ENCODE data around the gene NRIP3.
A peak's percentile ranks its signal among the peaks of the same experiment; 100 is the strongest.

The NRIP3 gene

GRCh38 chr11:9003573-9004182 lies at the start of gene NRIP3:
Gene NRIP3 (minus strand): TSS chr11:9004001. CDS start chr11:9003935, 66 bp downstream.
- peak; percentile 79 for DNase-seq

GRCh38 chr11:9052316-9052715 lies 48.5 kb upstream of the NRIP3 start:
- no peak for DNase-seq

- no peak for DNase-seq
These were observed 46.2 kb upstream of the NRIP3 start for GRCh38 chr11:9049959-9050358.

- no peak for DNase-seq
These were observed 44.2 kb upstream of the NRIP3 start for GRCh38 chr11:9047964-9048523.

- no peak for DNase-seq
These were observed 42.7 kb upstream of the NRIP3 start for GRCh38 chr11:9046481-9046880.

GRCh38 chr11:9042488-9042887 lies 38.7 kb upstream of the NRIP3 start:
- no peak for DNase-seq

- no peak for DNase-seq
These were observed 37.9 kb upstream of the NRIP3 start for GRCh38 chr11:9041747-9042146.

GRCh38 chr11:9040410-9040809 lies 36.6 kb upstream of the NRIP3 start:
- no peak for DNase-seq

- no peak for DNase-seq
These were observed 36.1 kb upstream of the NRIP3 start for GRCh38 chr11:9039863-9040262.

GRCh38 chr11:9039198-9039597 lies 35.4 kb upstream of the NRIP3 start:
- DNase-seq = no peak

GRCh38 chr11:9038541-9038940 lies 34.7 kb upstream of the NRIP3 start:
- DNase-seq = no peak

- DNase-seq = no peak
These were observed 34.2 kb upstream of the NRIP3 start for GRCh38 chr11:9037963-9038362.

GRCh38 chr11:9037046-9037780 lies 33.4 kb upstream of the NRIP3 start:
- no peak for DNase-seq

GRCh38 chr11:9030601-9031000 lies 26.8 kb upstream of the NRIP3 start:
- no peak for DNase-seq

GRCh38 chr11:9029422-9029821 lies 25.6 kb upstream of the NRIP3 start:
- DNase-seq = no peak

GRCh38 chr11:9028581-9028980 lies 24.8 kb upstream of the NRIP3 start:
- no peak for DNase-seq

GRCh38 chr11:9025101-9025850 lies 21.5 kb upstream of the NRIP3 start:
- DNase-seq = no peak

GRCh38 chr11:9022961-9023680 lies 19.3 kb upstream of the NRIP3 start:
- DNase-seq = no peak

- DNase-seq = no peak
These were observed 17.1 kb upstream of the NRIP3 start for GRCh38 chr11:9020916-9021315.

GRCh38 chr11:9019861-9020260 lies 16.1 kb upstream of the NRIP3 start:
- no peak for DNase-seq

- DNase-seq = peak; percentile 22
These were observed 14.0 kb upstream of the NRIP3 start for GRCh38 chr11:9017773-9018172.

GRCh38 chr11:9016916-9017642 lies 13.3 kb upstream of the NRIP3 start:
- DNase-seq = no peak
